HUES64 (cell line): Measurements from ENCODE around the gene RASSF4.

ENCODE experiments used
- H3K27ac ChIP-seq: 2 replicates; pipeline ENCODE4 v1.7.0; 2013; ENCODE audit warnings: low read depth, low read length, inconsistent platforms
- H3K27me3 ChIP-seq: 2 replicates; pipeline ENCODE4 v1.6.1; 2013; ENCODE audit warnings: mild to moderate bottlenecking, low read length; ENCODE audit not compliant: insufficient read depth
- H3K36me3 ChIP-seq: 2 replicates; pipeline ENCODE4 v1.6.1; 2013; ENCODE audit warnings: mild to moderate bottlenecking, low read length; ENCODE audit not compliant: insufficient read depth
- H3K4me1 ChIP-seq: 2 replicates; pipeline ENCODE4 v1.6.1; 2013; ENCODE audit warnings: mild to moderate bottlenecking, low read length, moderate library complexity; ENCODE audit not compliant: insufficient read depth
- H3K4me3 ChIP-seq: 2 replicates; pipeline ENCODE4 v1.5.1; 2013; ENCODE audit warnings: mild to moderate bottlenecking, low read length, moderate library complexity
- H3K9ac ChIP-seq: 2 replicates; pipeline ENCODE4 v1.6.1; 2013; ENCODE audit warnings: mild to moderate bottlenecking, low read depth, low read length
- H3K9me3 ChIP-seq: 2 replicates; pipeline ENCODE4 v1.6.1; 2013; ENCODE audit warnings: low read depth, low read length; ENCODE audit not compliant: insufficient read depth
- WGBS: fragments of 150-250, 120-280 bp; methylation state at CpG from one replicate; pipeline ENCODE4 v1.1.7; 2013; ENCODE audit warnings: missing lambda C conversion rate; 5-methylcytosine and 5-hydroxymethylcytosine counted together

The RASSF4 gene

GRCh38 chr10:44928462-44928861 is 31.1 kb upstream of the RASSF4 start:
- Histone ChIP-seq H3K36me3 (no peaks in the 10 kb centered on the region), H3K9me3 (no peaks in the 10 kb centered on the region), H3K9ac (no peak overlapping the region), H3K4me1 (no peaks in the 10 kb centered on the region), H3K4me3 (no peak overlapping the region), H3K27ac (no peak overlapping the region), H3K27me3 (0 out of 2 replicates have a peak, but pooled peaks cover 4% of the 10 kb centered on the region)

GRCh38 chr10:44929356-44930255 is 30.0 kb upstream of the RASSF4 start:
- WGBS = 89% methylated on average over 8 of the region's 8 CpGs
- H3K27ac ChIP-seq = no peak overlapping the region

GRCh38 chr10:44930904-44931620 is 28.5 kb upstream of the RASSF4 start:
- no peak overlapping the region for H3K27ac ChIP-seq
- 93% methylated on average over 4 of the region's 4 CpGs for WGBS
- H3K4me1 ChIP-seq = no peaks in the 10 kb centered on the region
- no peaks in the 10 kb centered on the region for H3K36me3 ChIP-seq
- no peaks in the 10 kb centered on the region for H3K27me3 ChIP-seq
- H3K4me3 ChIP-seq = no peak overlapping the region
- no peaks in the 10 kb centered on the region for H3K9me3 ChIP-seq
- no peak overlapping the region for H3K9ac ChIP-seq

More at GRCh38 chr10:44929356-44930255, 30.0 kb upstream of the RASSF4 start:
- 0 out of 2 replicates have a peak, but pooled peaks cover 3% of the 10 kb centered on the region for H3K27me3 ChIP-seq
- no peaks in the 10 kb centered on the region for H3K4me1 ChIP-seq
- no peak overlapping the region for H3K9ac ChIP-seq
- H3K9me3 ChIP-seq = no peaks in the 10 kb centered on the region
- H3K36me3 ChIP-seq = no peaks in the 10 kb centered on the region
- no peak overlapping the region for H3K4me3 ChIP-seq

- H3K27me3 ChIP-seq = no peaks in the 10 kb centered on the region
- no peak overlapping the region for H3K9ac ChIP-seq
- WGBS = 90% methylated on average over 10 of the region's 10 CpGs
- no peak overlapping the region for H3K27ac ChIP-seq
- H3K4me3 ChIP-seq = no peak overlapping the region
- no peaks in the 10 kb centered on the region for H3K9me3 ChIP-seq
- no peaks in the 10 kb centered on the region for H3K36me3 ChIP-seq
- H3K4me1 ChIP-seq = no peaks in the 10 kb centered on the region
Measured at GRCh38 chr10:44931621-44932516, 27.7 kb upstream of the RASSF4 start.

GRCh38 chr10:44932517-44933450 is 26.8 kb upstream of the RASSF4 start:
- WGBS = 49% methylated on average over 10 of the region's 10 CpGs
- no peaks in the 10 kb centered on the region for H3K27me3 ChIP-seq
- H3K4me3 ChIP-seq = no peak overlapping the region
- H3K36me3 ChIP-seq = no peaks in the 10 kb centered on the region
- H3K4me1 ChIP-seq = no peaks in the 10 kb centered on the region
- H3K9ac ChIP-seq = no peak overlapping the region
- H3K9me3 ChIP-seq = no peaks in the 10 kb centered on the region
- no peak overlapping the region for H3K27ac ChIP-seq

- no peaks in the 10 kb centered on the region for H3K36me3 ChIP-seq
- 87% methylated on average over 9 of the region's 9 CpGs for WGBS
- no peaks in the 10 kb centered on the region for H3K4me1 ChIP-seq
- H3K27ac ChIP-seq = no peak overlapping the region
- no peaks in the 10 kb centered on the region for H3K27me3 ChIP-seq
- H3K9ac ChIP-seq = no peak overlapping the region
- no peak overlapping the region for H3K4me3 ChIP-seq
- no peaks in the 10 kb centered on the region for H3K9me3 ChIP-seq
Measured at GRCh38 chr10:44933451-44934321, 25.9 kb upstream of the RASSF4 start.

GRCh38 chr10:44934416-44935200 is 25.0 kb upstream of the RASSF4 start:
- 92% methylated on average over 18 of the region's 18 CpGs for whole genome bisulfite sequencing
- no peak overlapping the region for H3K9ac ChIP-seq
- no peaks in the 10 kb centered on the region for H3K36me3 ChIP-seq
- H3K27ac ChIP-seq = no peak overlapping the region
- no peaks in the 10 kb centered on the region for H3K4me1 ChIP-seq
- no peaks in the 10 kb centered on the region for H3K27me3 ChIP-seq
- no peak overlapping the region for H3K4me3 ChIP-seq
- H3K9me3 ChIP-seq = no peaks in the 10 kb centered on the region

- H3K27me3 ChIP-seq = no peaks in the 10 kb centered on the region
- no peaks in the 10 kb centered on the region for H3K36me3 ChIP-seq
- no peak overlapping the region for H3K4me3 ChIP-seq
- H3K27ac ChIP-seq = no peak overlapping the region
- 81% methylated on average over 9 of the region's 9 CpGs for WGBS
- no peaks in the 10 kb centered on the region for H3K4me1 ChIP-seq
- H3K9ac ChIP-seq = no peak overlapping the region
- no peaks in the 10 kb centered on the region for H3K9me3 ChIP-seq
Measured at GRCh38 chr10:44935201-44935965, 24.2 kb upstream of the RASSF4 start.

- H3K27me3 ChIP-seq = no peaks in the 10 kb centered on the region
- no peak overlapping the region for H3K27ac ChIP-seq
- H3K9ac ChIP-seq = no peak overlapping the region
- H3K4me1 ChIP-seq = no peaks in the 10 kb centered on the region
- 77% methylated on average over 3 of the region's 3 CpGs for WGBS
- no peaks in the 10 kb centered on the region for H3K9me3 ChIP-seq
- H3K36me3 ChIP-seq = no peaks in the 10 kb centered on the region
- H3K4me3 ChIP-seq = no peak overlapping the region
Measured at GRCh38 chr10:44935966-44936295, 23.7 kb upstream of the RASSF4 start.
